GM23338 (cell line): ENCODE results near the gene C17orf107. TPM values are rescaled to one million over a fixed set of nuclear protein-coding genes. Genes with fewer than 3 reads are reported as not detected.
A peak's percentile ranks its signal among the peaks of the same experiment; 100 is the strongest.

Source experiments
- ATAC-seq: fragments of 200-7000 bp; cut with Tn5 transposase; 3 replicates; pipeline ENCODE4 v1.9.1; 2020
- DNase-seq: peaks from one replicate; pipeline ENCODE4 v3.0.0-alpha.2; 2015; ENCODE audit warnings: low spot score
- H2AFZ ChIP-seq: fragments of 200-600 bp; sonication (generic); 2 replicates; pipeline ENCODE4 v1.8.0; 2016; ENCODE audit warnings: antibody characterized with exemption, mild to moderate bottlenecking, moderate library complexity
- H3F3A ChIP-seq: fragments of 200-600 bp; sonication (generic); replicated peaks from 2 replicates; pipeline ENCODE4 v1.8.0; 2017; ENCODE audit warnings: antibody characterized with exemption, mixed run types, low read depth
- H3K27ac ChIP-seq: fragments of 200-600 bp; sonication (generic); 2 replicates; pipeline ENCODE4 v1.6.1; 2016; ENCODE audit warnings: low read depth
- H3K27me3 ChIP-seq: fragments of 200-600 bp; sonication (generic); 2 replicates; pipeline ENCODE4 v1.8.0; 2016; ENCODE audit warnings: mild to moderate bottlenecking, mixed run types, moderate library complexity; ENCODE audit not compliant: insufficient read depth
- H3K36me3 ChIP-seq: fragments of 200-600 bp; sonication (generic); 2 replicates; pipeline ENCODE4 v1.8.0; 2016; ENCODE audit warnings: mild to moderate bottlenecking; ENCODE audit not compliant: insufficient read depth
- H3K4me1 ChIP-seq: fragments of 200-600 bp; sonication (generic); 2 replicates; pipeline ENCODE4 v1.8.0; 2016; ENCODE audit warnings: mild to moderate bottlenecking, moderate library complexity; ENCODE audit not compliant: insufficient read depth
- H3K4me2 ChIP-seq: fragments of 200-600 bp; sonication (generic); 2 replicates; pipeline ENCODE4 v1.7.1; 2017; ENCODE audit warnings: mixed run types
- H3K4me3 ChIP-seq: fragments of 200-600 bp; sonication (generic); 2 replicates; pipeline ENCODE4 v1.6.1; 2016; ENCODE audit warnings: mixed run types
- H3K79me2 ChIP-seq: fragments of 200-600 bp; sonication (generic); replicated peaks from 2 replicates; pipeline ENCODE4 v1.8.0; 2017; ENCODE audit warnings: mild to moderate bottlenecking; ENCODE audit not compliant: insufficient read depth
- H3K9me2 ChIP-seq: fragments of 200-600 bp; sonication (generic); 2 replicates; pipeline ENCODE4 v1.8.0; 2017; ENCODE audit not compliant: insufficient read depth
- H4K20me1 ChIP-seq: fragments of 200-600 bp; sonication (generic); replicated peaks from 2 replicates; pipeline ENCODE4 v1.8.0; 2017; ENCODE audit warnings: mild to moderate bottlenecking; ENCODE audit not compliant: insufficient read depth
- H3K27ac Mint-ChIP-seq: 2 replicates; pipeline ENCODE4 v1.8.0; 2020; ENCODE audit warnings: inconsistent platforms, mild to moderate bottlenecking, moderate library complexity, mixed read lengths
- H3K27me3 Mint-ChIP-seq: 3 replicates; pipeline ENCODE4 v1.8.0; 2022; ENCODE audit warnings: low read depth, mild to moderate bottlenecking, moderate library complexity, mixed read lengths, inconsistent platforms; ENCODE audit not compliant: insufficient read depth, poor library complexity
- H3K36me3 Mint-ChIP-seq: 3 replicates; pipeline ENCODE4 v1.8.0; 2021; ENCODE audit warnings: low read depth, mild to moderate bottlenecking, inconsistent platforms, moderate library complexity, mixed read lengths
- H3K4me1 Mint-ChIP-seq: 3 replicates; pipeline ENCODE4 v1.8.0; 2020; ENCODE audit warnings: mild to moderate bottlenecking, inconsistent platforms, mixed read lengths
- H3K4me3 Mint-ChIP-seq: 3 replicates; pipeline ENCODE4 v1.8.0; 2021; ENCODE audit warnings: moderate library complexity, mild to moderate bottlenecking, inconsistent platforms, mixed read lengths
- H3K9me3 Mint-ChIP-seq: 3 replicates; pipeline ENCODE4 v1.8.0; 2020; ENCODE audit warnings: moderate library complexity, mild to moderate bottlenecking, inconsistent platforms, mixed read lengths
- CREB1 ChIP-seq: fragments of 250-450 bp; sonication (Bioruptor Pico); IDR thresholded peaks from 2 replicates; pipeline ENCODE4 v1.5.0; 2020; ENCODE audit warnings: low read depth, mild to moderate bottlenecking, moderate library complexity
- EZH2 ChIP-seq: fragments of 200-600 bp; sonication (generic); IDR thresholded peaks from one replicate; pipeline ENCODE4 v1.8.0; 2017; ENCODE audit warnings: antibody characterized with exemption, mild to moderate bottlenecking, low read depth; ENCODE audit not compliant: unreplicated experiment
- EZH2phosphoT487 ChIP-seq: fragments of 200-600 bp; sonication (generic); IDR thresholded peaks from one replicate; pipeline ENCODE4 v1.8.1; 2018; ENCODE audit warnings: antibody characterized with exemption; ENCODE audit not compliant: unreplicated experiment
- POLR2AphosphoS5 ChIP-seq: IDR thresholded peaks from 2 replicates; pipeline ENCODE4 v1.6.1; 2016; ENCODE audit warnings: antibody characterized with exemption, low read depth
- STAT1 ChIP-seq: IDR thresholded peaks from one replicate; pipeline ENCODE4 v1.6.1; 2016; ENCODE audit warnings: antibody characterized with exemption; ENCODE audit not compliant: unreplicated experiment
- ZNF114 ChIP-seq: fragments of 250-450 bp; sonication (Bioruptor Pico); IDR thresholded peaks from 2 replicates; pipeline ENCODE4 v1.5.0; 2020; ENCODE audit warnings: mild to moderate bottlenecking, moderate library complexity
- ZNF331 ChIP-seq: fragments of 250-450 bp; sonication (Bioruptor Pico); IDR thresholded peaks from 2 replicates; pipeline ENCODE4 v1.5.0; 2020; ENCODE audit warnings: low read depth, mild to moderate bottlenecking, moderate library complexity
- polyA plus RNA-seq: library from polyadenylated mRNA; unstranded; fragments of >200 nt; fragmentation: Nextera tagmentation; extraction: Ambion mirVana; gene quantifications from 2 replicates; pipeline ENCODE4 v1.2.1, GENCODE V29; 2016
- total RNA-seq: library from RNA; depleted of rRNA; stranded (reverse); fragments of >200 nt; shearing (Covaris generic); gene quantifications from 2 replicates; pipeline ENCODE4 v1.2.3, GENCODE V29; 2014
- TF ChIP-seq, protein P1 (sequence below): IDR thresholded peaks from 2 replicates; pipeline ENCODE4 v1.6.1; 2016; ENCODE audit warnings: antibody characterized with exemption
- TF ChIP-seq, protein P2 (sequence below): fragments of 250-450 bp; sonication (Bioruptor Pico); IDR thresholded peaks from 2 replicates; pipeline ENCODE4 v1.5.0; 2020; ENCODE audit warnings: mild to moderate bottlenecking, moderate library complexity
- TF ChIP-seq, protein P3 (sequence below): IDR thresholded peaks from one replicate; pipeline ENCODE4 v1.6.1; 2018; ENCODE audit warnings: antibody characterized with exemption; ENCODE audit not compliant: unreplicated experiment

The C17orf107 gene
- total and polyA plus RNA-seq, 2 experiments from 2014 or later, result 1.9 to 5.9 TPM

DNA sequence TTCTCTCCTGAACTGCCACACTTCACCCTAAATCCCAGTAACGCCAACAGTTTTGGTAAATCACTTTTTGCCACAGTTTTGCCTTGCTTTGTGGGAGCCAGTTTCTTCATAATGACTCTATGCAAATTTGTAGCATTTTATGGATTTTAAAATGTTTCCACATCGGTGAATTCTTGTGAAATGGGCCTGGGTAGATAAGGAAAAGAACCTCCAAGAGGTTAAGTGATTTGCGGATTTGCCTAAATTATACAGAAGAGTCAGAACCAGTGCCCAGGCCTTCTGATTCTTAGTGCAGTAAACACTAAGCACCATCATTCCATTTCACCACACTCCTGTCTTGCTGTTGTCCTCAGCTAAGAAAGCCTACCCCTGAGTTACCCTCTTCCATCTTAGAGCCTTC, 48.3 kb upstream of the C17orf107 start:
- peaks cover 43% of the 10 kb centered on the region for H3K4me1 ChIP-seq
- DNase-seq, result no peak
- peak overlapping the region; percentile 6; the same call in 1 of the 2 replicates for H3K4me2 ChIP-seq
- H3K9me2 ChIP-seq, result no peaks in the 10 kb centered on the region
- ATAC-seq, result no peak
- H3F3A ChIP-seq, result peaks cover 3% of the 10 kb centered on the region; the same call in 1 of the 2 replicates
- no peak overlapping the region; the same call in 2 of the 3 replicates for H3K4me3 Mint-ChIP-seq
- H3K27me3 Mint-ChIP-seq, result peaks cover 17% of the 10 kb centered on the region
- TF ChIP-seq, protein P1, sequence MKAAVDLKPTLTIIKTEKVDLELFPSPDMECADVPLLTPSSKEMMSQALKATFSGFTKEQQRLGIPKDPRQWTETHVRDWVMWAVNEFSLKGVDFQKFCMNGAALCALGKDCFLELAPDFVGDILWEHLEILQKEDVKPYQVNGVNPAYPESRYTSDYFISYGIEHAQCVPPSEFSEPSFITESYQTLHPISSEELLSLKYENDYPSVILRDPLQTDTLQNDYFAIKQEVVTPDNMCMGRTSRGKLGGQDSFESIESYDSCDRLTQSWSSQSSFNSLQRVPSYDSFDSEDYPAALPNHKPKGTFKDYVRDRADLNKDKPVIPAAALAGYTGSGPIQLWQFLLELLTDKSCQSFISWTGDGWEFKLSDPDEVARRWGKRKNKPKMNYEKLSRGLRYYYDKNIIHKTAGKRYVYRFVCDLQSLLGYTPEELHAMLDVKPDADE, result no peak
- TF ChIP-seq STAT1, result no peak
- peaks cover 4% of the 10 kb centered on the region; the same call in 1 of the 3 replicates for H3K36me3 Mint-ChIP-seq
- H2AFZ ChIP-seq, result no peak overlapping the region
- H3K27me3 ChIP-seq, result no peaks in the 10 kb centered on the region
- peaks cover 62% of the 10 kb centered on the region for H3K4me1 Mint-ChIP-seq
- H3K36me3 ChIP-seq, result no peaks in the 10 kb centered on the region
- H3K27ac Mint-ChIP-seq, result peak overlapping the region; percentile 56
- H3K9me3 Mint-ChIP-seq, result no peaks in the 10 kb centered on the region; the same call in 2 of the 3 replicates
- no peak overlapping the region for H3K4me3 ChIP-seq
- peaks cover 51% of the 10 kb centered on the region for H3K79me2 ChIP-seq
- H3K27ac ChIP-seq, result peak overlapping the region; percentile 91
- H4K20me1 ChIP-seq, result no peaks in the 10 kb centered on the region; the same call in 1 of the 2 replicates

DNA sequence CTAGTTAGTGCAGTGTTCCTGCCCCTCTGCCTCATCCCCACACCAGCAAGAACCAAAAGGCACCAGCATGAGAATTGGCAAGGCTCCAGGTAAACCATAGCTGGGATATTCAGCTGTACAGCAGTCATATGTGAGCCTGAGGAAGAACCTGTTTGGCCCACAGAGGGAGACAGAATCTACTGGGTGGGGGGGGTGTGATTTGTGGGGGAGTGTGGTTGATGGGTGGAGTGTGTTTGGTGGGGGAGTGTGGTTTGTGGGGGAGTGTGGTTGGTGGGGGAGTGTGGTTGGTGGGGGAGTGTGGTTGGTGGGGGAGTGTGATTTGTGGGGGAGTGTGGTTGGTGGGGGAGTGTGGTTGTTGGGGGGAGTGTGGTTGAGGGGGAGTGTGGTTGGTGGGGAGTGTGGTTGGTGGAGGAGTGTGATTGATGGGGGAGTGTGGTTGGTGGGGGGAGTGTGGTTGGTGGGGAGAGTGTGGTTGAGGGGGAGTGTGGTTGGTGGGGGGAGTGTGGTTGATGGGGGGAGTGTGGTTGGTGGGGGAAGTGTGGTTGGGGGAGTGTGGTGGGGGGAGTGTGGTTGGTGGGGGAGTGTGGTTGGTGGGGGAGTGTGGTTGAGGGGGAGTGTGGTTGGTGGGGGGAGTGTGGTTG, 46.6 kb upstream of the C17orf107 start:
- Histone ChIP-seq H2AFZ (no peak overlapping the region), H3K4me3 (no peak overlapping the region), H3K4me1 (peaks cover 53% of the 10 kb centered on the region), H3K27me3 (no peaks in the 10 kb centered on the region), H4K20me1 (no peaks in the 10 kb centered on the region), H3K27ac (no peak overlapping the region), H3K79me2 (peaks cover 35% of the 10 kb centered on the region), H3K4me2 (no peak overlapping the region), H3F3A (peaks cover 3% of the 10 kb centered on the region; the same call in 1 of the 2 replicates), H3K36me3 (no peaks in the 10 kb centered on the region), H3K9me2 (no peaks in the 10 kb centered on the region)
- Mint-ChIP-seq H3K4me3 (no peak overlapping the region), H3K36me3 (peaks cover 9% of the 10 kb centered on the region; the same call in 1 of the 3 replicates), H3K9me3 (no peaks in the 10 kb centered on the region; the same call in 2 of the 3 replicates), H3K4me1 (peaks cover 68% of the 10 kb centered on the region), H3K27ac (0 out of 2 replicates have a peak overlapping the region, but pooled peaks have one; percentile 3), H3K27me3 (peaks cover 20% of the 10 kb centered on the region)
- DNase-seq (no peak), ATAC-seq (no peak)
- TF ChIP-seq, protein P2, sequence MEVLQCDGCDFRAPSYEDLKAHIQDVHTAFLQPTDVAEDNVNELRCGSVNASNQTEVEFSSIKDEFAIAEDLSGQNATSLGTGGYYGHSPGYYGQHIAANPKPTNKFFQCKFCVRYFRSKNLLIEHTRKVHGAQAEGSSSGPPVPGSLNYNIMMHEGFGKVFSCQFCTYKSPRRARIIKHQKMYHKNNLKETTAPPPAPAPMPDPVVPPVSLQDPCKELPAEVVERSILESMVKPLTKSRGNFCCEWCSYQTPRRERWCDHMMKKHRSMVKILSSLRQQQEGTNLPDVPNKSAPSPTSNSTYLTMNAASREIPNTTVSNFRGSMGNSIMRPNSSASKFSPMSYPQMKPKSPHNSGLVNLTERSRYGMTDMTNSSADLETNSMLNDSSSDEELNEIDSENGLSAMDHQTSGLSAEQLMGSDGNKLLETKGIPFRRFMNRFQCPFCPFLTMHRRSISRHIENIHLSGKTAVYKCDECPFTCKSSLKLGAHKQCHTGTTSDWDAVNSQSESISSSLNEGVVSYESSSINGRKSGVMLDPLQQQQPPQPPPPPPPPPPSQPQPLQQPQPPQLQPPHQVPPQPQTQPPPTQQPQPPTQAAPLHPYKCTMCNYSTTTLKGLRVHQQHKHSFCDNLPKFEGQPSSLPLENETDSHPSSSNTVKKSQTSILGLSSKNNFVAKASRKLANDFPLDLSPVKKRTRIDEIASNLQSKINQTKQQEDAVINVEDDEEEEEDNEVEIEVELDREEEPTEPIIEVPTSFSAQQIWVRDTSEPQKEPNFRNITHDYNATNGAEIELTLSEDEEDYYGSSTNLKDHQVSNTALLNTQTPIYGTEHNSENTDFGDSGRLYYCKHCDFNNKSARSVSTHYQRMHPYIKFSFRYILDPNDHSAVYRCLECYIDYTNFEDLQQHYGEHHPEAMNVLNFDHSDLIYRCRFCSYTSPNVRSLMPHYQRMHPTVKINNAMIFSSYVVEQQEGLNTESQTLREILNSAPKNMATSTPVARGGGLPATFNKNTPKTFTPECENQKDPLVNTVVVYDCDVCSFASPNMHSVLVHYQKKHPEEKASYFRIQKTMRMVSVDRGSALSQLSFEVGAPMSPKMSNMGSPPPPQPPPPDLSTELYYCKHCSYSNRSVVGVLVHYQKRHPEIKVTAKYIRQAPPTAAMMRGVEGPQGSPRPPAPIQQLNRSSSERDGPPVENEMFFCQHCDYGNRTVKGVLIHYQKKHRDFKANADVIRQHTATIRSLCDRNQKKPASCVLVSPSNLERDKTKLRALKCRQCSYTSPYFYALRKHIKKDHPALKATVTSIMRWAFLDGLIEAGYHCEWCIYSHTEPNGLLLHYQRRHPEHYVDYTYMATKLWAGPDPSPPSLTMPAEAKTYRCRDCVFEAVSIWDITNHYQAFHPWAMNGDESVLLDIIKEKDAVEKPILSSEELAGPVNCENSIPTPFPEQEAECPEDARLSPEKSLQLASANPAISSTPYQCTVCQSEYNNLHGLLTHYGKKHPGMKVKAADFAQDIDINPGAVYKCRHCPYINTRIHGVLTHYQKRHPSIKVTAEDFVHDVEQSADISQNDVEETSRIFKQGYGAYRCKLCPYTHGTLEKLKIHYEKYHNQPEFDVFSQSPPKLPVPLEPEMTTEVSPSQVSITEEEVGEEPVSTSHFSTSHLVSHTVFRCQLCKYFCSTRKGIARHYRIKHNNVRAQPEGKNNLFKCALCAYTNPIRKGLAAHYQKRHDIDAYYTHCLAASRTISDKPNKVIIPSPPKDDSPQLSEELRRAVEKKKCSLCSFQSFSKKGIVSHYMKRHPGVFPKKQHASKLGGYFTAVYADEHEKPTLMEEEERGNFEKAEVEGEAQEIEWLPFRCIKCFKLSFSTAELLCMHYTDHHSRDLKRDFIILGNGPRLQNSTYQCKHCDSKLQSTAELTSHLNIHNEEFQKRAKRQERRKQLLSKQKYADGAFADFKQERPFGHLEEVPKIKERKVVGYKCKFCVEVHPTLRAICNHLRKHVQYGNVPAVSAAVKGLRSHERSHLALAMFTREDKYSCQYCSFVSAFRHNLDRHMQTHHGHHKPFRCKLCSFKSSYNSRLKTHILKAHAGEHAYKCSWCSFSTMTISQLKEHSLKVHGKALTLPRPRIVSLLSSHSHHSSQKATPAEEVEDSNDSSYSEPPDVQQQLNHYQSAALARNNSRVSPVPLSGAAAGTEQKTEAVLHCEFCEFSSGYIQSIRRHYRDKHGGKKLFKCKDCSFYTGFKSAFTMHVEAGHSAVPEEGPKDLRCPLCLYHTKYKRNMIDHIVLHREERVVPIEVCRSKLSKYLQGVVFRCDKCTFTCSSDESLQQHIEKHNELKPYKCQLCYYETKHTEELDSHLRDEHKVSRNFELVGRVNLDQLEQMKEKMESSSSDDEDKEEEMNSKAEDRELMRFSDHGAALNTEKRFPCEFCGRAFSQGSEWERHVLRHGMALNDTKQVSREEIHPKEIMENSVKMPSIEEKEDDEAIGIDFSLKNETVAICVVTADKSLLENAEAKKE (CRISPR knock-in tag), result no peak
- TF ChIP-seq POLR2AphosphoS5 (no peak), EZH2phosphoT487 (no peak), CREB1 (no peak), EZH2 (no peak), ZNF331 (CRISPR knock-in tag) (no peak), ZNF114 (CRISPR knock-in tag) (no peak)
- TF ChIP-seq, protein P3, sequence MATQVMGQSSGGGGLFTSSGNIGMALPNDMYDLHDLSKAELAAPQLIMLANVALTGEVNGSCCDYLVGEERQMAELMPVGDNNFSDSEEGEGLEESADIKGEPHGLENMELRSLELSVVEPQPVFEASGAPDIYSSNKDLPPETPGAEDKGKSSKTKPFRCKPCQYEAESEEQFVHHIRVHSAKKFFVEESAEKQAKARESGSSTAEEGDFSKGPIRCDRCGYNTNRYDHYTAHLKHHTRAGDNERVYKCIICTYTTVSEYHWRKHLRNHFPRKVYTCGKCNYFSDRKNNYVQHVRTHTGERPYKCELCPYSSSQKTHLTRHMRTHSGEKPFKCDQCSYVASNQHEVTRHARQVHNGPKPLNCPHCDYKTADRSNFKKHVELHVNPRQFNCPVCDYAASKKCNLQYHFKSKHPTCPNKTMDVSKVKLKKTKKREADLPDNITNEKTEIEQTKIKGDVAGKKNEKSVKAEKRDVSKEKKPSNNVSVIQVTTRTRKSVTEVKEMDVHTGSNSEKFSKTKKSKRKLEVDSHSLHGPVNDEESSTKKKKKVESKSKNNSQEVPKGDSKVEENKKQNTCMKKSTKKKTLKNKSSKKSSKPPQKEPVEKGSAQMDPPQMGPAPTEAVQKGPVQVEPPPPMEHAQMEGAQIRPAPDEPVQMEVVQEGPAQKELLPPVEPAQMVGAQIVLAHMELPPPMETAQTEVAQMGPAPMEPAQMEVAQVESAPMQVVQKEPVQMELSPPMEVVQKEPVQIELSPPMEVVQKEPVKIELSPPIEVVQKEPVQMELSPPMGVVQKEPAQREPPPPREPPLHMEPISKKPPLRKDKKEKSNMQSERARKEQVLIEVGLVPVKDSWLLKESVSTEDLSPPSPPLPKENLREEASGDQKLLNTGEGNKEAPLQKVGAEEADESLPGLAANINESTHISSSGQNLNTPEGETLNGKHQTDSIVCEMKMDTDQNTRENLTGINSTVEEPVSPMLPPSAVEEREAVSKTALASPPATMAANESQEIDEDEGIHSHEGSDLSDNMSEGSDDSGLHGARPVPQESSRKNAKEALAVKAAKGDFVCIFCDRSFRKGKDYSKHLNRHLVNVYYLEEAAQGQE, result no peak
